ENCODE data around the gene CHCT1.

CHCT1 gene

DNA sequence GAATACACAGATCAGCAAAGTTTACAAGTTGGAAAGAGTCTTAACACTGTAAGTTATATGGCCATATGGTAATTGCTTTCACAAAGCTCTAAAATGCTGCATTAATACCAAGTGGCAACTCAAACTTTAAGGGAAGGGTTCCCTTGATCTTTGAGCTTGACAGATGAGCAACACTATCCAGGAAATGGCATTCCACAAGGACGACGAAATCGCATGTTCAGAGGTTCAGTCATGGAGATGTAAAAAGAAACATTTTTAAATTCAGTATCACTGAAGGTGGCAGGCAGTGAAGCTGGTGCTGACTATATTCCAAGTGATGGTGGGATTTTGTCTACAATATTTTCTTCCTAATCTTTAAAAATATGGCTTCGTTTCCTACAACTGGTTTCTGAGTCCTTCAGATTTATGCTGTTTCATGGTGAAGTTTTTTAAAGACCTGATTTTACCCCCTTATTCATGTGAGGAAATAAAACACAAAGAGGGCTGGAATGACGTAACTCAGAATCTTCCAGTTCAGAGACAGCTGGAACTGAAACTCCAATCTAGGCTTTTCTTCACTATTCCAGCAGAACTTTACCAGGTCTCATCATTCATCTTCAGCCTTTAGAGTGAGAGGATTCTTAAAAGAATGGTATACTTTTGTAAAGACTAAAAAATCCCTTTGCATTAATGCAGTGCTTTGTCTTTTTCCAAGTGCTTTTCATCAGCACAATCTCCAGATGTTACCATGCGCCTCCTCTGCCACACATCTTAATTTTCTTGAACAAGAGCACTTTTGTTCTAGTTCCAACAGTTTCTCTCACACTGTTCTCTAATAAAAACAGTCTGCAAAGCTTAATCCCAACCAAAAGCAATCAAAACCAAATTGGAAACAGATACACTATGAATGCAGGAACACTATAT is 20.2 kb downstream of the CHCT1 start:
- H3K9ac ChIP-seq = 0 out of 22 replicates have a peak overlapping the region, but pooled peaks of 1 of the 11 experiments have one; percentile 0
- no peak for TF ChIP-seq Cebpa-rat (IDR thresholded peaks at IDR 0.05)
- no peaks in the 10 kb centered on the region for H3K27me3 ChIP-seq
- H3K9me3 ChIP-seq (replicated peaks in 1 of 11) = no peaks in the 10 kb centered on the region
- H3K36me3 ChIP-seq = peaks cover 13 to 41% (median 30%) of the 10 kb centered on the region in 11 experiments
- H3K4me1 ChIP-seq = peaks cover 0 to 78% (median 17%) of the 10 kb centered on the region in 10 experiments; a peak in 12 of 20 replicates
- no peak overlapping the region for H3K4me3 ChIP-seq
- H3K4me2 ChIP-seq = peak overlapping the region in 5 of 11 experiments; percentile 13 to 72 (median 52); a peak in 9 of 22 replicates
- peak overlapping the region in 3 of 11 experiments; percentile 6 to 66 (median 16); a peak in 3 of 22 replicates for H3K27ac ChIP-seq
- H4K20me1 ChIP-seq = no peaks in the 10 kb centered on the region

DNA sequence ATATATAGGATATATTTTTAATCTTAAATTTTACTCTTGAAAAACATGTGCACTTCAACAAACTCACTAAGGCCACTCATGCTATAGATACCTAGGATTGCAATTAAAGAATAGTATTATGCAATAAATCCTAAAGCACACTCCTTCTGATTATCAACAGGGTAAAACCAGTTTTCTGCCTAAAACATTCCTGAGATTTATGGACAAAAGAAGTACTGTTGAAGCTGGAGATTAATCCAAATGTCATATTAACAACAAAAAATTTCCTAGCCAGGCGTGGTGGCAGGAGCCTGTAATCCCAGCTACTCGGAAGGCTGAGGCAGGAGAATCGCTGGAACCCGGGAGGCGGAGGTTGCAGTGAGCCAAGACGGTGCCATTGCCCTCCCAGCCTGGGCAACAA is 21.4 kb downstream of the CHCT1 start:
- TF ChIP-seq Cebpa-rat (IDR thresholded peaks at IDR 0.05) = no peak

DNA sequence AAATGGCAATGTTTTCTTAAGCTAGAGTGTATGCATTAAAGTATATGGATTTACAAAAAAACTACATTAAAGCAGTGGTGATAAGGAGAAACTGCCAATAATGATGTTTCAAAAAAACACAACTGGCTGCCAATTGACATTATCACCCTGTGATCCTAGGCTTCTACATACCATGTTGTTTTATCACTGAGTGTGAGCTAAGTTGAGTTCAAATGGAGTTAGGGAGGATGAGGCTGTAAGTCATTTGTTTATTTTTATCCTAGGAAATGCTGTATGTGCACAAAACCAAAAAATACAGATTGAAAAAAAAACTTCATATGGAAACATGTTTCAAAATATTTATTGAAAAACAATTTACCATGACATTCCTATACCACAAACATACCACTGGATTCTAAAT is 22.9 kb downstream of the CHCT1 start:
- Histone ChIP-seq H3K27ac (no peak overlapping the region), H3K4me3 (no peak overlapping the region), H3K9me3 (replicated peaks in 1 of 11) (no peaks in the 10 kb centered on the region), H3K4me2 (no peak overlapping the region), H3K27me3 (no peaks in the 10 kb centered on the region), H3K36me3 (peaks cover 39 to 67% (median 56%) of the 10 kb centered on the region in 11 experiments), H3K4me1 (peaks cover 0 to 58% (median 14%) of the 10 kb centered on the region in 10 experiments; a peak in 11 of 20 replicates), H3K9ac (no peak overlapping the region), H4K20me1 (0 out of 22 replicates have a peak, but pooled peaks cover 0 to 11% (median 0%) of the 10 kb centered on the region in 11 experiments)
- no peak for TF ChIP-seq Cebpa-rat (IDR thresholded peaks at IDR 0.05)

More for the DNA sequence above, 21.4 kb downstream of the CHCT1 start:
- Histone ChIP-seq H3K4me3 (no peak overlapping the region), H4K20me1 (0 out of 22 replicates have a peak, but pooled peaks cover 0 to 6% (median 0%) of the 10 kb centered on the region in 11 experiments), H3K36me3 (peaks cover 24 to 53% (median 42%) of the 10 kb centered on the region in 11 experiments), H3K27me3 (no peaks in the 10 kb centered on the region), H3K9me3 (replicated peaks in 1 of 11) (no peaks in the 10 kb centered on the region), H3K27ac (no peak overlapping the region), H3K9ac (no peak overlapping the region), H3K4me1 (peaks cover 0 to 72% (median 17%) of the 10 kb centered on the region in 10 experiments; a peak in 12 of 20 replicates), H3K4me2 (no peak overlapping the region)

DNA sequence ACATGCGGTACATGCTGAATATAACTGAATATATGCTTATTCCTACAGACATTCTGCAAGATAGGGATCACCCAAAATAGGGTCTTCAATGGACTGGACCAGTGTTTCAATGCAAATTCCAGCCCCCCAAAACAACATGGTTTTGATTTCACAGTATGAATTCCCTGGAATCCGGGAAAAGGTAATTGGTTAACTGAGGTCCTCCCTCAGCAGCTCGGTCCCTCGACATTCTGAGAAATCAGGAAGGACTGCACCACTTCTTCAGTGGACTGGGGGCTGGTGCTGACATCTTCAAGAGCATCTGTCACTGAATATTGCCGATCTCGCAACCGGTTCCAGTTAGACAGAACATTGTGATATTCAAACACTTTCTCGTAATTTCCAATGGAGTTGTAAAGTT is 25.1 kb downstream of the CHCT1 start:
- Histone ChIP-seq H4K20me1 (0 out of 22 replicates have a peak, but pooled peaks cover 0 to 11% (median 0%) of the 10 kb centered on the region in 11 experiments), H3K27ac (no peak overlapping the region)
- no peak for TF ChIP-seq Cebpa-rat (IDR thresholded peaks at IDR 0.05)

DNA sequence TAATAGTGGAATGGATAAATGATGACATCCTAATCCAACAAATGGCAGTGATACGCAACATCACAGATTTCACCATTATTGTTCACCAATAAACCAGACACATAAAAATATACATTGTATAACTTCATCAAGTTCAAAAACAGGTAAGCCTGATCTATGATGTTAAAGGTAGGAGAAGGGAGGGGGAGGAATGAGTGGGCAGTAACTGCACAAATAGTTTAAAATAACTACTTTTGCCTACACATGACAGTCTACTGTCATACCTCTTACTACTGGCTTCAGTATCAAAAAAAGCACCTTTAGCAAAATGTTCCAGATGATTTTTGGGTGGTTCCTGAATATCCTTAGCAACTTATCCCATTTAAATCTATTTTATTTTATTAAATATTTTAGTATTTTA is 28.8 kb downstream of the CHCT1 start:
- TF ChIP-seq Cebpa-rat (IDR thresholded peaks at IDR 0.05) = no peak
- H3K9me3 ChIP-seq (replicated peaks in 1 of 11) = no peaks in the 10 kb centered on the region

More for the DNA sequence above, 25.1 kb downstream of the CHCT1 start:
- peaks cover 56 to 90% (median 79%) of the 10 kb centered on the region in 11 experiments for H3K36me3 ChIP-seq
- no peak overlapping the region for H3K9ac ChIP-seq
- H3K4me3 ChIP-seq = no peak overlapping the region
- no peak overlapping the region for H3K4me2 ChIP-seq
- no peaks in the 10 kb centered on the region for H3K27me3 ChIP-seq
- no peaks in the 10 kb centered on the region for H3K9me3 ChIP-seq (replicated peaks in 1 of 11)
- peaks cover 0 to 37% (median 9%) of the 10 kb centered on the region in 10 experiments; a peak in 11 of 20 replicates for H3K4me1 ChIP-seq

DNA sequence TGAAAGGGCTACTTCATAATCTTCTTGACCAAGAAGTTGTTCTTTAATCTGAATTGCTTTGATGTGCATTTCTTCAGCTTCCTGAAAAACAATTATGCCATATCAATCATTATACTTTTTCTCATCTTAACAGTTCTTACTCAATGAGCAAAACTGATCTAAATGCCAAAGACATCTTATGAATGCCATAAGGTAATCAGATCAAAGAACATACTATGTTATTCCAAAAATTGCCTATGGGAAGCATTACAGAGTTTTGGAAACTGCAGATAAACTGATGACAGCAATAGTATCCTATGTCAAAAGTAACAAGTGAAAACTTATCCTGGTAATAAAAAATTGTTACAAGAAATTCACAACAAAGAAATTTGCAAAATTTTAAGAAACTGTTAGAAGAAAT is 29.7 kb downstream of the CHCT1 start:
- Histone ChIP-seq H3K9ac (no peak overlapping the region), H4K20me1 (peaks cover 0 to 11% (median 0%) of the 10 kb centered on the region in 11 experiments; a peak in 1 of 22 replicates), H3K36me3 (peaks cover 75 to 98% (median 97%) of the 10 kb centered on the region in 11 experiments)

More for the DNA sequence above, 28.8 kb downstream of the CHCT1 start:
- no peak overlapping the region for H3K4me3 ChIP-seq
- no peak overlapping the region for H3K27ac ChIP-seq
- H3K27me3 ChIP-seq = no peaks in the 10 kb centered on the region
- H3K9ac ChIP-seq = no peak overlapping the region
- peaks cover 0 to 14% (median 0%) of the 10 kb centered on the region in 10 experiments; a peak in 6 of 20 replicates for H3K4me1 ChIP-seq
- H3K36me3 ChIP-seq = peaks cover 76 to 98% (median 97%) of the 10 kb centered on the region in 11 experiments
- 0 out of 22 replicates have a peak, but pooled peaks cover 0 to 11% (median 0%) of the 10 kb centered on the region in 11 experiments for H4K20me1 ChIP-seq
- no peak overlapping the region for H3K4me2 ChIP-seq

DNA sequence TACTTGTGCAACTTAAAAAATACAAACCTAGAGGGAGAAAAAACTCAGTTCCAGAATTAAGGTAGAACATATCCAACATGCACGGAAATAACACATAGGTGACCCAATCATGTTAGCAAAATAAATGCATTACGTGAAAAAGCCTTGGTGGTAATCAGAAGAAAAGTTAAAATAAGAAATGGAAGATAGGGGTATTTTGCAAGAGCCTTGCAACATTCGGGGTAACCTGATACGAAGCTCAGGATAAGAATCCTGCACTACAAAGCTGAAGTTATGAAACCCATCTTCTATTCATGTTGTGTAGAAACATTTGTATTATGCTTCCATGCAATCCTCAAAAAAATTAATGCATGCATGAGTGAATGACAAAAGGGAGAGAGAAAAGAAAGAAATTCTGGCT is 33.1 kb downstream of the CHCT1 start:
- Histone ChIP-seq H3K4me2 (no peak overlapping the region), H4K20me1 (peaks cover 0 to 8% (median 0%) of the 10 kb centered on the region in 11 experiments; a peak in 3 of 22 replicates), H3K9ac (no peak overlapping the region), H3K27ac (no peak overlapping the region), H3K4me3 (no peak overlapping the region), H3K9me3 (replicated peaks in 1 of 11) (peaks cover 0 to 6% (median 0%) of the 10 kb centered on the region in 11 experiments; a peak in 2 of 22 replicates), H3K27me3 (no peaks in the 10 kb centered on the region), H3K36me3 (peaks cover 74 to 98% (median 97%) of the 10 kb centered on the region in 11 experiments), H3K4me1 (no peaks in the 10 kb centered on the region)
- no peak for TF ChIP-seq Cebpa-rat (IDR thresholded peaks at IDR 0.05)

More for the DNA sequence above, 29.7 kb downstream of the CHCT1 start:
- Histone ChIP-seq H3K4me2 (no peak overlapping the region), H3K4me1 (peaks cover 0 to 5% (median 0%) of the 10 kb centered on the region in 10 experiments; a peak in 4 of 20 replicates), H3K27ac (no peak overlapping the region), H3K27me3 (no peaks in the 10 kb centered on the region), H3K9me3 (replicated peaks in 1 of 11) (no peaks in the 10 kb centered on the region), H3K4me3 (no peak overlapping the region)
- no peak for TF ChIP-seq Cebpa-rat (IDR thresholded peaks at IDR 0.05)

DNA sequence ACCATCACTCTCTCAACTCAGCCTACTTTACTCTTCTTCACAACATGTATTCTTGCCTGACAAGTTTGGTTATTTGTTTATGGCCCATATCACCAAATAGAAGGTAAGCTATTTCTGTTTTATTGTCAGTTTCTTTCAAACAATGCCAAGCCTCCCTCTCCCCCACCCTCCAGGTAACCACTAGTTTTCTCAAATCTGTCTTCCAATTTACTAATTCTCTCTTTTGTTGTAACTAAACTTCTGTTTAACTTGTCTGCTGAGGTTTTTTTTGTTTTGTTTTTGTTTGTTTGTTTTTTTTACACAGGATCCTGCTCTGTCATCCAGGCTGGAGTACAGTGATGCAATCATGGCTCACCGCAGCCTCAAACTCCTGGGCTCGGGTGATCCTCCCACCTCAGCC is 34.9 kb downstream of the CHCT1 start:
- Histone ChIP-seq H3K27ac (no peak overlapping the region), H3K27me3 (no peaks in the 10 kb centered on the region), H3K4me2 (no peak overlapping the region), H3K4me3 (no peak overlapping the region), H3K36me3 (peaks cover 76 to 98% (median 97%) of the 10 kb centered on the region in 11 experiments), H3K4me1 (no peaks in the 10 kb centered on the region), H4K20me1 (peaks cover 0 to 8% (median 0%) of the 10 kb centered on the region in 11 experiments; a peak in 3 of 22 replicates), H3K9ac (no peak overlapping the region), H3K9me3 (replicated peaks in 1 of 11) (peaks cover 0 to 6% (median 0%) of the 10 kb centered on the region in 11 experiments; a peak in 2 of 22 replicates)
- TF ChIP-seq Cebpa-rat (IDR thresholded peaks at IDR 0.05) = no peak

DNA sequence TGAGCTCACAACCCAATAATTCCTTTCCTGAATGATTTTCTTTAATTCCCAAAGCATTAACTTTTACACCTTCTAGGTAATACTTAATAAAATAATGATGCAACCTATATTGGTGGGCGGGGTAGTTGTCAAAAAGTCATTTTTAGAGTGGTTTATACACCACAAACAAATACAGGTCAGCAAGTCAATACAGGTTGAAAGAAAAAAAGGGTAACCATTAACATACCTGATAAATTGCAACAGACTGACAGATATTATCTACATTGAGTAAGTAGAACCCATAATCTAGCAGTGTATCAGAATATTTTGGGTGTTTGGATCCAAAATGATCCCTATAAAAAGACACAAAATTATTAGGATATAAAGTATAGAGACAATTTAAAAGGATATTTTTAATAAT is 39.3 kb downstream of the CHCT1 start:
- Histone ChIP-seq H3K36me3 (peaks cover 95 to 100% (median 99%) of the 10 kb centered on the region in 11 experiments), H3K9ac (no peak overlapping the region), H3K9me3 (replicated peaks in 1 of 11) (peaks cover 0 to 6% (median 0%) of the 10 kb centered on the region in 11 experiments; a peak in 2 of 22 replicates), H3K4me1 (no peaks in the 10 kb centered on the region), H3K27me3 (no peaks in the 10 kb centered on the region), H3K4me3 (no peak overlapping the region), H3K4me2 (no peak overlapping the region), H4K20me1 (peaks cover 0 to 20% (median 0%) of the 10 kb centered on the region in 11 experiments; a peak in 3 of 22 replicates), H3K27ac (no peak overlapping the region)
- TF ChIP-seq Cebpa-rat (IDR thresholded peaks at IDR 0.05) = no peak

Data from BLaER1 treated with 17β-estradiol and CSF1 and Interleukin-3, amounts not matched to agents 10 nM and 100 nM (cell line).